Smooth muscle cell (in vitro differentiated cells): Measurements from ENCODE around the gene E2F8. TPM values are rescaled to one million over a fixed set of nuclear protein-coding genes. Genes with fewer than 3 reads are reported as not detected.

Experiments used
- DNase-seq: peaks from one replicate; lab custom pipeline; 2025; ENCODE audit not compliant: unreplicated experiment; lab: John Stamatoyannopoulos, UW
- H2AFZ ChIP-seq: fragments of 200-600 bp; sonication (generic); 2 replicates; pipeline ENCODE4 v1.6.0; 2016; ENCODE audit warnings: antibody characterized with exemption, low read depth, mild to moderate bottlenecking
- H3F3A ChIP-seq: fragments of 200-600 bp; sonication (generic); 2 replicates; pipeline ENCODE4 v1.6.0; 2017; ENCODE audit warnings: antibody characterized with exemption, low read depth
- H3K27ac ChIP-seq: fragments of 200-600 bp; sonication (generic); 2 replicates; pipeline ENCODE4 v1.5.1; 2016; ENCODE audit warnings: low read depth, mild to moderate bottlenecking
- H3K27me3 ChIP-seq: fragments of 200-600 bp; sonication (generic); 2 replicates; pipeline ENCODE4 v1.6.1; 2016; ENCODE audit warnings: low read depth, mild to moderate bottlenecking
- H3K36me3 ChIP-seq: fragments of 200-600 bp; sonication (generic); 2 replicates; pipeline ENCODE4 v1.5.1; 2016; ENCODE audit warnings: low read depth
- H3K4me1 ChIP-seq: fragments of 200-600 bp; sonication (generic); 2 replicates; pipeline ENCODE4 v1.5.1; 2016; ENCODE audit warnings: low read depth
- H3K4me2 ChIP-seq: fragments of 200-600 bp; sonication (generic); 2 replicates; pipeline ENCODE4 v1.6.0; 2016; ENCODE audit warnings: mild to moderate bottlenecking
- H3K4me3 ChIP-seq: fragments of 200-600 bp; sonication (generic); 2 replicates; pipeline ENCODE4 v1.5.1; 2016; ENCODE audit warnings: mild to moderate bottlenecking
- H3K79me2 ChIP-seq: fragments of 200-600 bp; sonication (generic); 2 replicates; pipeline ENCODE4 v1.6.0; 2016; ENCODE audit warnings: low read depth, mild to moderate bottlenecking
- H3K9ac ChIP-seq: fragments of 200-600 bp; sonication (generic); 2 replicates; pipeline ENCODE4 v1.6.0; 2016; ENCODE audit warnings: low read depth
- H3K9me3 ChIP-seq: fragments of 200-600 bp; sonication (generic); replicated peaks from 2 replicates; pipeline ENCODE4 v1.5.1; 2016; ENCODE audit warnings: low read depth
- H4K20me1 ChIP-seq: fragments of 200-600 bp; sonication (generic); 2 replicates; pipeline ENCODE4 v1.6.0; 2016; ENCODE audit warnings: low read depth
- CTCF ChIP-seq: fragments of 200-600 bp; sonication (generic); IDR thresholded peaks from 2 replicates; pipeline ENCODE4 v1.5.1; 2017; ENCODE audit warnings: borderline replicate concordance, mild to moderate bottlenecking, antibody characterized with exemption; ENCODE audit not compliant: insufficient read depth, poor library complexity, severe bottlenecking
- WGBS: methylation state at CpG from one replicate; pipeline ENCODE4 v1.1.7; 2016; ENCODE audit warnings: low lambda C conversion rate; 5-methylcytosine and 5-hydroxymethylcytosine counted together
- polyA plus RNA-seq: library from polyadenylated mRNA; unstranded; fragments of >200 nt; fragmentation: Nextera tagmentation; extraction: Ambion mirVana; gene quantifications from 2 replicates; pipeline ENCODE4 v1.2.1, GENCODE V29; 2016
- total RNA-seq: library from RNA; depleted of rRNA; stranded (reverse); fragments of >200 nt; gene quantifications from 2 replicates; pipeline ENCODE4 v1.2.3, GENCODE V29; 2014

E2F8 gene
- total and polyA plus RNA-seq, 2 experiments from 2014 or later: 1.5 to 1.6 TPM

- Histone ChIP-seq H3K4me1 (peaks cover 4% of the 10 kb centered on the region), H3K36me3 (no peaks in the 10 kb centered on the region), H3K9me3 (no peaks in the 10 kb centered on the region), H3K79me2 (no peaks in the 10 kb centered on the region), H2AFZ (no peak overlapping the region), H3K9ac (no peak overlapping the region), H3K27me3 (no peaks in the 10 kb centered on the region), H3K4me2 (no peak overlapping the region), H3F3A (no peaks in the 10 kb centered on the region), H4K20me1 (no peaks in the 10 kb centered on the region), H3K27ac (no peak overlapping the region), H3K4me3 (no peak overlapping the region)
- TF ChIP-seq CTCF: no peak
- 91% methylated on average over 7 of the region's 7 CpGs for WGBS
- DNase-seq: no peak
Measured at GRCh38 chr11:19191530-19192169, 49.1 kb downstream of the E2F8 start.

- Histone ChIP-seq H2AFZ (no peak overlapping the region), H3K36me3 (no peaks in the 10 kb centered on the region), H3K4me1 (peaks cover 4% of the 10 kb centered on the region), H3K27ac (no peak overlapping the region), H3K4me3 (no peak overlapping the region), H3K79me2 (no peaks in the 10 kb centered on the region), H3F3A (no peaks in the 10 kb centered on the region), H3K9ac (no peak overlapping the region), H3K27me3 (no peaks in the 10 kb centered on the region), H3K9me3 (no peaks in the 10 kb centered on the region), H4K20me1 (no peaks in the 10 kb centered on the region), H3K4me2 (no peak overlapping the region)
- no peak for DNase-seq
- WGBS: 97% methylated on average over 9 of the region's 9 CpGs
- TF ChIP-seq CTCF: no peak
Measured at GRCh38 chr11:19187833-19188258, 52.9 kb downstream of the E2F8 start.

- H3K4me2 ChIP-seq: no peak overlapping the region
- H3F3A ChIP-seq: no peaks in the 10 kb centered on the region
- H3K4me3 ChIP-seq: no peak overlapping the region
- no peaks in the 10 kb centered on the region for H3K27me3 ChIP-seq
- H3K79me2 ChIP-seq: no peaks in the 10 kb centered on the region
- no peaks in the 10 kb centered on the region for H3K9me3 ChIP-seq
- H4K20me1 ChIP-seq: no peaks in the 10 kb centered on the region
- H2AFZ ChIP-seq: no peak overlapping the region
- H3K9ac ChIP-seq: no peak overlapping the region
- no peaks in the 10 kb centered on the region for H3K36me3 ChIP-seq
- TF ChIP-seq CTCF: no peak
- 82% methylated on average over 5 of the region's 5 CpGs for WGBS
- no peak overlapping the region for H3K27ac ChIP-seq
- H3K4me1 ChIP-seq: peaks cover 4% of the 10 kb centered on the region
- no peak for DNase-seq
Measured at GRCh38 chr11:19187114-19187832, 53.5 kb downstream of the E2F8 start.
